Daoy (cell line): ENCODE measurements around the gene RPAP3. TPM values are rescaled to one million over a fixed set of nuclear protein-coding genes. Genes with fewer than 3 reads are reported as not detected.

Experiments
- DNase-seq: peaks from one replicate; pipeline ENCODE4 v3.0.0-alpha.2; 2015; ENCODE audit warnings: low read depth
- total RNA-seq: library from RNA; depleted of rRNA; stranded (reverse); fragments of >200 nt; shearing (Covaris generic); gene quantifications from 2 replicates; pipeline ENCODE4 v1.2.3, GENCODE V29; 2014

Gene RPAP3
- total RNA-seq, 1 experiment from 2014 or later, result 58.5 TPM

GRCh38 chr12:47721431-47721973 is 15.7 kb upstream of the RPAP3 start:
- no peak for DNase-seq

GRCh38 chr12:47718531-47718930 is 12.7 kb upstream of the RPAP3 start:
- DNase-seq, result no peak

GRCh38 chr12:47717443-47718193 is 11.8 kb upstream of the RPAP3 start:
- DNase-seq, result peak; percentile 85

- no peak for DNase-seq
Observed at GRCh38 chr12:47717046-47717442, 11.2 kb upstream of the RPAP3 start.

- DNase-seq, result no peak
Observed at GRCh38 chr12:47715877-47716548, 10.2 kb upstream of the RPAP3 start.

GRCh38 chr12:47715393-47715876 is 9.6 kb upstream of the RPAP3 start:
- peak; percentile 70 for DNase-seq

GRCh38 chr12:47714826-47715386 is 9.1 kb upstream of the RPAP3 start:
- no peak for DNase-seq

GRCh38 chr12:47712171-47712570 is 6.3 kb upstream of the RPAP3 start:
- no peak for DNase-seq

GRCh38 chr12:47711448-47711847 is 5.6 kb upstream of the RPAP3 start:
- DNase-seq, result no peak

GRCh38 chr12:47710278-47710677 is 4.4 kb upstream of the RPAP3 start:
- DNase-seq, result no peak

- DNase-seq, result no peak
Observed at GRCh38 chr12:47709671-47710070, 3.8 kb upstream of the RPAP3 start.

- no peak for DNase-seq
Observed at GRCh38 chr12:47709237-47709636, 3.4 kb upstream of the RPAP3 start.

GRCh38 chr12:47707905-47708543 is 2.2 kb upstream of the RPAP3 start:
- no peak for DNase-seq

GRCh38 chr12:47707355-47707754 is 1.5 kb upstream of the RPAP3 start:
- DNase-seq, result no peak

GRCh38 chr12:47705229-47705565 is 633 bp downstream of the RPAP3 start:
- DNase-seq, result no peak

- no peak for DNase-seq
Observed at GRCh38 chr12:47704719-47705118, 1.1 kb downstream of the RPAP3 start.

- no peak for DNase-seq
Observed at GRCh38 chr12:47700263-47700662, 5.6 kb downstream of the RPAP3 start.

GRCh38 chr12:47698631-47699030 is 7.2 kb downstream of the RPAP3 start:
- DNase-seq, result no peak

GRCh38 chr12:47698055-47698454 is 7.8 kb downstream of the RPAP3 start:
- no peak for DNase-seq

GRCh38 chr12:47689215-47689614 is 16.6 kb downstream of the RPAP3 start:
- DNase-seq, result no peak

GRCh38 chr12:47687636-47688035 is 18.2 kb downstream of the RPAP3 start:
- no peak for DNase-seq

GRCh38 chr12:47686645-47687240 is 19.1 kb downstream of the RPAP3 start:
- peak; percentile 21 for DNase-seq
